ENCODE results near the gene ARMS2. TPM values are rescaled to one million over a fixed set of nuclear protein-coding genes. Genes with fewer than 3 reads are reported as not detected.

Gene ARMS2
- total RNA-seq, 3 donors from 2014 or later: not detected

DNA sequence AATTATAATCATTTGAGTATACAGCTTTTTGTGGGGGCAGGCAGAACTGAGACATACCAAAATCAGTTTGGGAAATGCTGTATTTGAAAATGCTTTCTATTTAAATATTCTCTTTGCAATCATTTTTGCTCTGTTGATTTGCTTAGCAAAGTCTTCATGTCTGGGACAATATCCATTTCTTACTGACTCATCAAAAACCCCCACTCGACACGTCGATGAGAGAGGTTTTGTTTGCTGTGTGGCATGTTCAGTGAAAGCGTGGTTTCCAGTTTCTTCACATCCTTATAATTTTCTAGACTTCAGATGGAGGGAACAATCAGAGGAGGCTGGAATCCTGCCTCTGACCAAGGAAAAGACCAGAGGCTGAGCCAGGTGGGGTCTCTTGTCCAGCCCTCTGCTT is 35.8 kb downstream of the ARMS2 start:
- no peak overlapping the region for H3K4me3 Mint-ChIP-seq
- peaks cover 18% of the 10 kb centered on the region for H3K4me1 Mint-ChIP-seq (ENCODE audit: low read depth)
- ATAC-seq (no peak), DNase-seq (no peak)
- peaks cover 5% of the 10 kb centered on the region for H3K27me3 Mint-ChIP-seq (ENCODE audit: low read depth)
- H3K9me3 Mint-ChIP-seq: no peaks in the 10 kb centered on the region
- H3K36me3 Mint-ChIP-seq (ENCODE audit: insufficient read depth): no peaks in the 10 kb centered on the region

- no peaks in the 10 kb centered on the region for H3K36me3 Mint-ChIP-seq (ENCODE audit: insufficient read depth)
These were observed 36.6 kb downstream of the ARMS2 start for GRCh38 chr10:122490786-122491680.

DNA sequence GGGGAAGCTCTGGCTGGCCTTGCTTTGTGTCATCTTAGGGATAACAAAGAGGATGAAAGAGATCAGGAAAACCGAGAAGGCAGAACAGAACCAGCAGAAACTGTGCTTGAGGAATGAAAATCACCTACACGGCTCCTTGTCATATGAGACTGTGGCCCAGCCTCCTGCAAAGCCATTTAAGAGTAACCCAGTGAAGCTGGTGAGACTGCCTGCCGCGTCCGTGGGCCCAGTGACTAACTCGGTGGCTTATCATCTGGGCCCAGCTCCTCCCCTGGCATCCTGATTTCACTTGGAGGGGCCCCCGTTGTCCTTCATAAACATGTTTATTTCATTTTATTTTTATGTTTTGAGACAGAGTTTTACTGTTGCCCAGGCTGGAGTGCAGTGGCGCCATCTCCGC is 37.6 kb downstream of the ARMS2 start:
- peaks cover 29% of the 10 kb centered on the region for H3K4me1 Mint-ChIP-seq (ENCODE audit: low read depth)
- no peak overlapping the region for H3K4me3 Mint-ChIP-seq
- no peaks in the 10 kb centered on the region for H3K9me3 Mint-ChIP-seq
- ATAC-seq (peak in 1 of 2 donors; percentile 34), DNase-seq (no peak)
- no peaks in the 10 kb centered on the region for H3K36me3 Mint-ChIP-seq (ENCODE audit: insufficient read depth)
- peaks cover 5% of the 10 kb centered on the region for H3K27me3 Mint-ChIP-seq (ENCODE audit: low read depth)

More at GRCh38 chr10:122490786-122491680, 36.6 kb downstream of the ARMS2 start:
- H3K4me3 Mint-ChIP-seq: no peak overlapping the region
- ATAC-seq: peak; percentile 73 to 81
- DNase-seq: no peak
- peaks cover 5% of the 10 kb centered on the region for H3K27me3 Mint-ChIP-seq (ENCODE audit: low read depth)
- H3K4me1 Mint-ChIP-seq (ENCODE audit: low read depth): peaks cover 22% of the 10 kb centered on the region
- no peaks in the 10 kb centered on the region for H3K9me3 Mint-ChIP-seq

GRCh38 chr10:122492999-122493481 is 38.6 kb downstream of the ARMS2 start:
- peaks cover 29% of the 10 kb centered on the region for H3K4me1 Mint-ChIP-seq (ENCODE audit: low read depth)
- no peaks in the 10 kb centered on the region for H3K36me3 Mint-ChIP-seq (ENCODE audit: insufficient read depth)
- H3K9me3 Mint-ChIP-seq: no peaks in the 10 kb centered on the region
- no peak for ATAC-seq
- H3K4me3 Mint-ChIP-seq: no peak overlapping the region
- DNase-seq: no peak
- peaks cover 2% of the 10 kb centered on the region for H3K27me3 Mint-ChIP-seq (ENCODE audit: low read depth)

GRCh38 chr10:122493761-122494160 is 39.3 kb downstream of the ARMS2 start:
- no peaks in the 10 kb centered on the region for H3K36me3 Mint-ChIP-seq (ENCODE audit: insufficient read depth)
- DNase-seq (no peak), ATAC-seq (no peak)
- H3K4me1 Mint-ChIP-seq (ENCODE audit: low read depth): peaks cover 29% of the 10 kb centered on the region
- no peaks in the 10 kb centered on the region for H3K9me3 Mint-ChIP-seq
- H3K27me3 Mint-ChIP-seq (ENCODE audit: low read depth): peaks cover 2% of the 10 kb centered on the region
- H3K4me3 Mint-ChIP-seq: no peak overlapping the region

GRCh38 chr10:122494173-122494820 is 39.8 kb downstream of the ARMS2 start:
- peaks cover 29% of the 10 kb centered on the region for H3K4me1 Mint-ChIP-seq (ENCODE audit: low read depth)
- H3K36me3 Mint-ChIP-seq (ENCODE audit: insufficient read depth): no peaks in the 10 kb centered on the region
- ATAC-seq (no peak), DNase-seq (no peak)
- H3K4me3 Mint-ChIP-seq: no peak overlapping the region
- H3K9me3 Mint-ChIP-seq: no peaks in the 10 kb centered on the region
- peaks cover 2% of the 10 kb centered on the region for H3K27me3 Mint-ChIP-seq (ENCODE audit: low read depth)

DNA sequence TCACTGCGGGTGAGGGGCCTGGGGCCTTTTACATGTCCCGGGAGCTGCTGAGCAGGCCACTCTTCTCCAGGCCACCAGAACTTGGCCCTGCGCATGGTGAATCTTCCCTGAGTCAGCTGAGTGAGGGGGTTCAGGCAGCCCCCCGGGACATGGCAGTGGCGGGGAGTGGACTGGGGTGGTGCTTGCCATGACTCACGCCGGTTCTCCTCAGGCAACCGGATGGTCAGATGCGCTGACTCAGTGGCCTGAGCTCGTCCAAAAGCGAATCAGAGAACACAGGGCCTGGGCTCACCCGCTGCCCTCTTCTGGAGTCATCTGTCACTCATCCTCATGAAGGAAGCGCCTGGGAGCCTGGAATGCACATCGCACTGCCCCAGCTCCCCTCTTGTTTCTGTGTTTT is 40.4 kb downstream of the ARMS2 start:
- Mint-ChIP-seq H3K9me3 (no peaks in the 10 kb centered on the region), H3K4me3 (no peak overlapping the region), H3K36me3 (ENCODE audit: insufficient read depth) (no peaks in the 10 kb centered on the region), H3K4me1 (ENCODE audit: low read depth) (peaks cover 29% of the 10 kb centered on the region), H3K27me3 (ENCODE audit: low read depth) (peaks cover 2% of the 10 kb centered on the region)
- DNase-seq (no peak), ATAC-seq (no peak)

- DNase-seq: no peak
- ATAC-seq: no peak
- no peak overlapping the region for H3K4me3 Mint-ChIP-seq
- peaks cover 2% of the 10 kb centered on the region for H3K27me3 Mint-ChIP-seq (ENCODE audit: low read depth)
- H3K4me1 Mint-ChIP-seq (ENCODE audit: low read depth): peaks cover 25% of the 10 kb centered on the region
- H3K9me3 Mint-ChIP-seq: no peaks in the 10 kb centered on the region
- no peaks in the 10 kb centered on the region for H3K36me3 Mint-ChIP-seq (ENCODE audit: insufficient read depth)
These were observed 41.2 kb downstream of the ARMS2 start for GRCh38 chr10:122495406-122496340.

DNA sequence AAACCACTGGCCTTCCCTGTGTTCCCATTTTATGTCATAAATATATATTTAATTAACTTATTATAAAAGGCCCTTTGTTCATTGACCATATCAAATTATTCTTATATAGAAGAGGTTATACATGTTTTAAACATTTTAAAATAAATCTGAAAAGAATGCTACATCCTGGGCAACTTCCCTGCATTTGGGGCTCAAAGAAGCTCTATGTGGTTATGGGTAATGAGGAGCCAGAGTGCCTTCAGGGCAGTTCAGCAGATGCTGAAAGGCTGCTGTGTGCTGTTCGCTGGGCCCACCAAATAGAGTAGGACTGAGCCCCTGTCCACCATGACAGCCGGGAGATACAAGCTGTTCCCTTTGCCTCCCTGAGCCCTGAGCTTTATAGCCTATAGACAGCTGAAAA is 42.8 kb downstream of the ARMS2 start:
- peaks cover 11% of the 10 kb centered on the region for H3K4me1 Mint-ChIP-seq (ENCODE audit: low read depth)
- peaks cover 2% of the 10 kb centered on the region for H3K27me3 Mint-ChIP-seq (ENCODE audit: low read depth)
- H3K36me3 Mint-ChIP-seq (ENCODE audit: insufficient read depth): no peaks in the 10 kb centered on the region
- no peak overlapping the region for H3K4me3 Mint-ChIP-seq
- ATAC-seq: no peak
- no peaks in the 10 kb centered on the region for H3K9me3 Mint-ChIP-seq
- DNase-seq: no peak

GRCh38 chr10:122498521-122498920 is 44.1 kb downstream of the ARMS2 start:
- DNase-seq: no peak
- no peak for ATAC-seq
- no peaks in the 10 kb centered on the region for H3K36me3 Mint-ChIP-seq (ENCODE audit: insufficient read depth)
- no peak overlapping the region for H3K4me3 Mint-ChIP-seq
- peaks cover 11% of the 10 kb centered on the region for H3K4me1 Mint-ChIP-seq (ENCODE audit: low read depth)
- peaks cover 2% of the 10 kb centered on the region for H3K27me3 Mint-ChIP-seq (ENCODE audit: low read depth)
- H3K9me3 Mint-ChIP-seq: no peaks in the 10 kb centered on the region

- H3K4me1 Mint-ChIP-seq (ENCODE audit: low read depth): peaks cover 11% of the 10 kb centered on the region
- H3K9me3 Mint-ChIP-seq: no peaks in the 10 kb centered on the region
- peaks cover 2% of the 10 kb centered on the region for H3K27me3 Mint-ChIP-seq (ENCODE audit: low read depth)
These were observed 44.6 kb downstream of the ARMS2 start for GRCh38 chr10:122499012-122499411.

DNA sequence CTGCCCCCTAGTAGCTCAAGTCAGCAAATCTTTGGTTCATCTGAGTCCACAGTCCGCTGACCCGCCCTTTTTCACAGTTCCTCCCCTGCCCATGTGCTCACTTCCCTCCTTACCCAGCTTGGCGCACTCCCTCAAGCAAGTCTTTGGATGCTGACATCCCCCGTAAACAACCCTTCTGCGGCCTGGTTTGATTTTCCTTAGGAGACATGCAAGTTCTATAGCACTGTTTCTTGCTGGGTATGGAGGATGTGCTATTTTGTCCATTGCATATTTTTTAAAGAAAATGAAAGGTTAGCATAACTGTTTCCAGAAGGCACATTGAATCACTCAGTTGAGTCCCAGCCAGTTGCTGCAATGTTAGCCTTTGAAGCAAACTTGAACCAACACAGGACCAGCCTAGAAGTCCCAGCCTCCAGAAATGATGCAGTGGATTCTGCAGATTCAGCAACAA is 45.1 kb downstream of the ARMS2 start:
- Mint-ChIP-seq H3K9me3 (no peaks in the 10 kb centered on the region), H3K4me3 (no peak overlapping the region), H3K4me1 (ENCODE audit: low read depth) (peaks cover 11% of the 10 kb centered on the region), H3K36me3 (ENCODE audit: insufficient read depth) (no peaks in the 10 kb centered on the region), H3K27me3 (ENCODE audit: low read depth) (peaks cover 2% of the 10 kb centered on the region)
- no peak for DNase-seq
- ATAC-seq: no peak

More at GRCh38 chr10:122499012-122499411, 44.6 kb downstream of the ARMS2 start:
- ATAC-seq (no peak), DNase-seq (no peak)
- H3K4me3 Mint-ChIP-seq: no peak overlapping the region
- H3K36me3 Mint-ChIP-seq (ENCODE audit: insufficient read depth): no peaks in the 10 kb centered on the region

DNA sequence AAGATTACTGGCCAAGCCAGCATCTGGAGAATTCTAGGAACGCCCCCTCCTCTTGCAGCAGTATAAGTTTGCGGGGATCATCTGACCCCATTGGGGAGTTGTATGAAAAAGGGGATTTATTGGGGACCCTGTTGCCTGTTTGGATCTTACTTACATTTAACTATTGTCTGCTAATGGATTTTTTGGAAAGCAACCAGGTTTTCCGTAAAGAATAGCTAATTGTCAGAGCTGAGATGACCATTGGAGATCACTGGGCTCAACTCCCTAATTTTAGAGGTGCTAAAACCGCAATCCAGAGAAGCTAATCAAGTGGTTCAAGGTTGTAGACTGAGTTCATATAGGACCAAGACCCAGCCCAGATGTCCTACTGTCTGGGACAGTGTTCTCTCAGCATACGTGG is 45.7 kb downstream of the ARMS2 start:
- Mint-ChIP-seq H3K9me3 (no peaks in the 10 kb centered on the region), H3K4me1 (ENCODE audit: low read depth) (peaks cover 11% of the 10 kb centered on the region), H3K4me3 (no peak overlapping the region), H3K27me3 (ENCODE audit: low read depth) (no peaks in the 10 kb centered on the region), H3K36me3 (ENCODE audit: insufficient read depth) (no peaks in the 10 kb centered on the region)
- DNase-seq (no peak), ATAC-seq (no peak)

DNA sequence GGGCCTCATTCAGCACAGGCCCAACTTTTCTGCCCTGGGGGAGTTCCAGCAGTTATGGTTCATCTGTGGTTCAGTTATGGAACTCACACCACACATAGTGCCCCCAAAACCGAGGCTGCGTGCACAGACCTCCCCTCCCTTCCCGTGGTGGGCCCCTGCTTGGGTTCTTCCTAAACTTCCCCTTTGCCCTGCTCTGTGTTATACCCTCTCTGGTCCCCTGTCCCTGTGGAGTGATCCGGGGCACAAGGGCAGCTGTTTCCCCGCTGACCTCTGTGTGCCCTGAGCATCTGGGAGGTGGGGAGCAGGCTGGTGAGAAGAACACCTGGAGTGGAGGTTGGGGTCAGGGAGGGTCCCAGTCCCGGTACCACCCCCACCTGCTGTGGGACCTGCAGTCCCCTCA is 46.3 kb downstream of the ARMS2 start:
- DNase-seq (no peak), ATAC-seq (no peak)
- Mint-ChIP-seq H3K4me1 (ENCODE audit: low read depth) (peaks cover 10% of the 10 kb centered on the region), H3K36me3 (ENCODE audit: insufficient read depth) (no peaks in the 10 kb centered on the region), H3K27me3 (ENCODE audit: low read depth) (no peaks in the 10 kb centered on the region), H3K4me3 (no peak overlapping the region), H3K9me3 (no peaks in the 10 kb centered on the region)
